ENCODE data around the gene CFAP53.
A peak's percentile ranks its signal among the peaks of the same experiment; 100 is the strongest.
"Not testable (repeated sequence)": the region's sequence is repeated elsewhere in the genome, so short reads cannot be mapped to it uniquely, and the experiment has no call there.

The CFAP53 gene

DNA sequence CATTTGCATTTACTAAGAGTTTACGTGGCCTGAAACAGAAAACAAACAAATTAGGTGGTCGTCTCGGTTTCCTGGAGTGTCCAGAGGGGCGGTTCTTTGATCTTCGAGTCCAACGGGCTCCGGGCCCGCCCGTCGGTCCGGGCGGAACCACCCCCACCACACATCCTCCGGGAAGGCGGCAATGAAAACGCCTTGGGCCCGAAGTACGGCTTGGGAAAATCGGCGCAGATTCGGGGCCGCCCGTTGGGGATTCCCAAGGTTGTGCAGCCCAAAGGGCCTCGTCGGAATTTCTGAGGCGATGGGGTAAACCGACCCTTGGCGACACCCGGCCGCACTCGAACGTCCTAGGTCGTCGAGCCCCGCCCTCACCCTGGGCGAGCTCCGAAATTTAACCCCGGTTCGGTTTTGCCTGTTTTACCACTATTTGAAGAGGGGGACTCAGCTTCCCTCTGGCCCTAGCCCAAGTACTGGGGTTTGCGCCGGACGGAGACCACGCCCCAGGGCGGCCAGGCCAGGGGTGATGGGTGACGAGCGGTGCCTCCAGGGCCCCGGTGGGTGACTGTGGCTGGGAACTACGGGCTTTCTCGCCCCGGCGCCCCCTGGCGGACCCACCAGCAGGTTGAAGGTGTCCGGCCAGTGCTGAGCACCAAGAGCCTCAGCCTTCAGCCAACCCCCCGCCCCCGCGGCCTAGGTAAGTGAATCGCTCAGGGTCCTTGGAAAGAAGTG, 1.9 kb upstream of the CFAP53 start:
- peak; percentile 81 for DNase-seq

DNA sequence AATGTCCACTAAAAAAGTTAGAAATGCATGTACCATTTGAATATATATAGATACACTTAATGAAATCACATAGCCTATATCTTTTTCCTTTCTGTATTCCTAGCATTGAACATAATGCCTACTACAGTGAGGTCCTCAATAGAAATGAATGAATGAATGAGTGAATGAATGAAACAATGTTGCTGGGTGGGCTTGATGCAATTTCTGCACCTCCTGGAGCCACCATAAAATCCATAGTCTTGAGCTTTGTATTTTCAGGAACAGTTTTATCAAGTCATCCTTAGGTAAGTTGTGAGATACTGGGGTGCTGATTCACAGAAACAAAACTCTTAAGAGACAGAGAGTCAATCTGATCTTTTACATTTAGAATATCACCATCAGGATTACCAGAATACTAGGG, 3.3 kb downstream of the CFAP53 start:
- no peak for DNase-seq

DNA sequence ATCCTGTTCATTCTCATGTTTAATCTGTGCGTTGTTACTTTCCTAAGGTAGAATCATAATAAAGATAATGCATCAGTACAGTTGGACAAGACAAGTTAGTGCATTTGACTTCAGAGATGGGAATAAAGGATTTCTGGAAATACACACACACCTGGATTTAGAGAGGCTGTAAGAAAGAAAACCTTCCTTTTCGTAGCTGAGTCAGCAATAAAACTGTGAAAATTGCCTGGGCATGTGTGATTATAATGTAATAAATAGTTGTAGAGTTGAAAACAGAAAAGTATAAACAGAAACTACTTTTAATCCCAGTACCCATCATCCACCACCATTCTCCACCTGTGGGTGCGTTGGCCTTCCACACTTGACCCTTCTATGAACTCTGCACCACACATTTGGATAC, 15.4 kb downstream of the CFAP53 start:
- DNase-seq: no peak

DNA sequence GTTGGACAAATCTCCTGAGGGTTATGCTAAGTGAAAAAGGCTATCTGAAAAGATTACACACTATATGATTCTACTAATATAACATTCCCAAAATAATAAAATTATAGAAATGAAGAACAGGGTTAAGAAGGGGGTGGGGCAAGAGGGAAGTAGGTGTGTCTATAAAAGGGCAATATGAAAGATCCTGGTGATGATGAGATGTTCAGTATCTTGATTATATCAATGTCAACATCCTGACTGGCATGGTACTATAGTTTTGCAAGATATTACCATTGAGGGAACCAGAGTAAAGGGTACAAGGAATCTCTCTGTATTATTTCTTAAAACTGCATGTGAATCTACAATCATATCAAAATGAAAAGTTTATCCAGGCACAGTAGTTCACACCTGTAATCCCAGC, 16.7 kb downstream of the CFAP53 start:
- DNase-seq: no peak

DNA sequence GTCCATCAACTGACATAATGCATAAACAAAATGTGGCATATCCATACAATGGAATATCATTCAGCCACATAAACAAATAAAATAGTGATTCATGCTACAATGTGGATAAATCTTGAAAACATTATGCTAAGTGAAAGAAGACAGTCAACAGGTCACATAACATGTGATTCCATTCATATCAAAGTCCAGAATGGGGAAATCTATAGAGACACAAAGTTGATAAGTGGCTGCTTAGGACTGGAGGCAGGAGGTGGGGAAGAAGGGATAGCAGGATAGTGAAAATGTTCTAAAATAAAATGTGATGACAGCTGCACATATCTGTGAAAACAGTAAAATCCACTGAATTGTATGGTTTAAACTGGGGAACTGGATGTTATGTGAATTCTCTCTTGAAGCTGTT, 18.7 kb downstream of the CFAP53 start:
- DNase-seq: no peak

DNA sequence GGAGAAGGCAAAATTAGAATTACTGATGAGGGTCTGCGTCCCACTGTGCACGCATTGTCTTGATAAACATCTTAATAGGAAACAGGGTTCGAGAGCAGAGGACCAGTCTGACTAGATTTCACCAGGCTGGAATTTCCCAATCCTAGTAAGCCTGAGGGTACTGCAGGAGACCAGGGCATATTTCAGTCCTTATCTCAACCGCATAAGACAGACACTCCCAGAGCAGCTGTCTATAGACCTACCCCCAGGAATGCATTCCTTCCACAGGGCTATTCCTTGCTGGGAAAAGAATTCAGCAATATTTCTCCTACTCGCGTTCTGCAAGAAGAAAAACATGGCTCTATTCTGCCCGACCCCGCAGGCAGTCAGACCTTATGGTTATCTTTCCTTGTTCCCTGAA, 24.5 kb downstream of the CFAP53 start:
- not testable (repeated sequence) for DNase-seq

DNA sequence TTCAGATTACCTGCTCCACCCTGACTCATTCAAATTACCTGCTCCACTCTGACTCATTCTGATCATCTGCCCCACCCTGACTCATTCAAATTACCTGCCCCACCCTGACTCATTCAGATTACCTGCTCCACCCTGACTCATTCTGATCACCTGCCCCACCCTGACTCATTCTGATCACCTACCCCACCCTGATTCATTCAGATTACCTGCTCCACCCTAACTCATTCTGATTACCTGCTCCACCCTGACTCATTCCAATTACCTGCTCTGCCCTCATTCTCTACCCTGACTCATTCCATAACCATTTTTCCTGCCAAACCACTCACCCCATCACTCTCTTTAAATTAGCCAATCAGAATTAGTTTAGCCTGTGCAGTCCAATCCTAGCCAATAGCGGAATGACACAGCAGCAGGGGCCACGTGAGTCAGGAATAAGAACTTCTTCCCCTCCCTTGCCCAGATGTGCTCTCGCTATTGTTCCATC, 26.2 kb downstream of the CFAP53 start:
- no peak for DNase-seq

DNA sequence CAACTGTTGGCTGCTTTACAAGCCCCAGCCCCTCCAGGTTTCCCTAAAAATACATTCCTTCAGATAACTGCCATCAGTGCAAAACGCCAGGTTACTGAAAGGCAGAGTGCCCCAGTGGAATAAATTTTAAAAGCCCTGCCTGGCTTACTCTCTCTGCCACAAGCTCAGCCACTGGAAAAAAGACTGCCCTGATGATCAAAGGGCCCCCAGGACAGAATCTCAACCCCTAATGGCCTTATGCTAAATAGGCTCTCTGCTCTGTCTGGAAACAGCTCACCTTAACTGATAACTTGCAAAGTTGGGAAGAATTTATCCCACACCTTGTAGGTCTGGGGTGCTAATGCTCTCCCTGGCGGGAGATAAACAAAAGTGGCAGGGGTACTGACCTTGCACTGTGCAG, 33.9 kb downstream of the CFAP53 start:
- DNase-seq: no peak

DNA sequence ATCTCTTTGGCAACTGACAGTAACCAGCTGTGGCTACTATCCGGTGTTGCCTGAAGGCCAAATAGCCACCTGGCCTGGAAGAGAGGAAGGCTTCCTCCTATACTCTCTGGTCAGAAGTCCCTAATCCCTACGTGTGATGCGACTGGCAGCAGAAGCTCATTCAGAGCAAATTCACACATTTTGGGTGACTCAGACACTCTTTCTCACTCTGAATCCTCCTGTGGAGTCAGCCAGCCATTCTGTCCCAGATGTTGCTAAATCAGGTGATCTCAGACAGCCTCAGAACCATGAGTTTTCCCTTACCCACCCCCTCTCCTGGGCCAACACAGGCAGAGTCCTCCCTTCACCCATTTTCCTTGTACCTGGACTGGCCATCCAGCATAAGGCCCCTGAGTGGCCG, 34.7 kb downstream of the CFAP53 start:
- DNase-seq: no peak

DNA sequence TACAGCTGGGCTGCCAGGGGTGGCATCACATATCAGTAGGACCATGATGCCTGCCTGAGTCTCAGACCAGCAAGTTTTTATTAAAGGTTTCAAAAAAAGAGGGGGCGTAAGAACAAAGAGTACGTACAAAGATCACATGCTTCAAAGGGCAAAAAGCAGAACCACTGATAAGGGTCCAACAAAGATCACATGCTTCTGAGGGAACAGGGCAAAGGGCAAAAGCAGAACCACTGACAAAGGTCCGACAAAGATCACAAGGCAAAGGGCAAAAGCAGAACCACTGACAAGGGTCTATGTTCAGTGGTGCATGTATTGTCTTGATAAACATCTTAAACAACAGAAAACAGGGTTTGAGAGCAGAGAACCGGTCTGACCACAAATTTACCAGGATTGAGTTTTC, 46.0 kb downstream of the CFAP53 start:
- DNase-seq: not testable (repeated sequence)

DNA sequence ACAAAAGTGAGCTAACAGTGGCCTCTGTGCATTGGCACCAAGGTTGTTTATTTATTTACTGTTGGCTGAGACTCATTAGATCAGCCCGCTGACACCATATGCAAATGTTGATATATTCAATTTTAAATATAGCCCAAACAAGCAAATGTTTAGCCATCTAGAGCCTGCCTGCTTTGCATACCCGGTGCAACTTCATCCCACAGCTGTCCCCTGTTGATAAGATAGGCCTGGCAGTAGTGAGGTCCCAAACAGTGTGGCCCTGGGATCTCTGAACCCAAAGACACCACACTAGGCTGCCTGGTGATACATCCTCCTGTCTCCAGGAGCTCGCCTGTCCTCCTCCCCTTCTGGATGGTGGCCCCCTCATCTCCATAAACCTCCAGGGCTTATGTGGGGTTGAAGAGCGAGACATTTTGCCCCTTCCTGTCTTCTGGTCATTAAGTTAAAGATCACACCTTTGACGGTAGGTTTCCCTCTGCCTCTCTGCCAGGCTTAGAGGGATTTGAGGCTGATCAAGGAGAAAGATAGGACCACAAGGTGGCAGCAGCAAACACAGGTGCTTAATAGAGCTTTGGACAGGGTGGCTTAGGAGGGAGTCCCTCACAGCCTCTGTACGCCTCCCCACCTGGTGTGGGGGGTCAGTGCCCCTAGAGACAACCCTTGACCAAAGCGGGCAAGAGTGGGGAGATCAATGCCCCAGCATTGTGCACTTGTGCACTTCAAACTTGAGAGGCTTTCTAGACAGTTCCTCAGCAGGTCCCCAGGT, 47.7 kb downstream of the CFAP53 start:
- peak; percentile 24 for DNase-seq

DNA sequence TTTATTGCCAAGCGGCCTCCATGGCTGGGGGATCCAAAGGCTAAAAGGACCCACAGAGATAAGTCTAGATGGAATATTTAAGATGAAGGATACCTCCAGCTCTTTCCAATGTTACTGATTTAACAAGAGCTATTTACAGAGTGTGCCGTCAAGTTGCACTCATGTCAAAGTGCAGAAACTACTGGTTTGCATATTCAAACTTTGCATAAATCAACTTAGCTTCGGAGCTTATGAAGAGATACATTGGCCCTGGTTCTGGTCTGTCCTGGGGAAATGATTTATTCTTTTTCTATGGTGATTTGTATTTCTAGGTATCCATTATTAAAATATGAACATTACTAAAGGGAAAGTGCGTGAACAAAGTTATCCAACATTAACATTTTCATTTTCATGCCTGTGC, 57.0 kb downstream of the CFAP53 start:
- no peak for DNase-seq

DNA sequence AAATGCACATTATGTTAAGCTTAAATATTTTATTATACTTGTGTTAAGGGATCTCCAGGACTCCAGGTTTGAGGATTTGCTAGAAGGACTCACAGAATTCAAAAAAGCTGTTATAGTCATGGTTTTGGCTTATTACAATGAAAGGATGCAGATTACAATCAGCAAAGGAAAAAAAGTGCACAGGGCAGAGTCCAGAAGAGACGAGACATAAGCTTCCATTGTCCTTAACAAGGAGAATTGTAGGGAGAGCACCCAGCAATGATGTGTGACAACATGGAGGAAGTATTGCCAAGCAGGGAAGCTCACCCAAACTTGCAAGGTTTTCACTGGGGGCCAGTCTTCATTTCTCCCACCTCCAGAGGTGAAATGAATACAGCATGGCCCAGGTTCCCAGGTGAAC, 58.6 kb downstream of the CFAP53 start:
- DNase-seq: no peak

DNA sequence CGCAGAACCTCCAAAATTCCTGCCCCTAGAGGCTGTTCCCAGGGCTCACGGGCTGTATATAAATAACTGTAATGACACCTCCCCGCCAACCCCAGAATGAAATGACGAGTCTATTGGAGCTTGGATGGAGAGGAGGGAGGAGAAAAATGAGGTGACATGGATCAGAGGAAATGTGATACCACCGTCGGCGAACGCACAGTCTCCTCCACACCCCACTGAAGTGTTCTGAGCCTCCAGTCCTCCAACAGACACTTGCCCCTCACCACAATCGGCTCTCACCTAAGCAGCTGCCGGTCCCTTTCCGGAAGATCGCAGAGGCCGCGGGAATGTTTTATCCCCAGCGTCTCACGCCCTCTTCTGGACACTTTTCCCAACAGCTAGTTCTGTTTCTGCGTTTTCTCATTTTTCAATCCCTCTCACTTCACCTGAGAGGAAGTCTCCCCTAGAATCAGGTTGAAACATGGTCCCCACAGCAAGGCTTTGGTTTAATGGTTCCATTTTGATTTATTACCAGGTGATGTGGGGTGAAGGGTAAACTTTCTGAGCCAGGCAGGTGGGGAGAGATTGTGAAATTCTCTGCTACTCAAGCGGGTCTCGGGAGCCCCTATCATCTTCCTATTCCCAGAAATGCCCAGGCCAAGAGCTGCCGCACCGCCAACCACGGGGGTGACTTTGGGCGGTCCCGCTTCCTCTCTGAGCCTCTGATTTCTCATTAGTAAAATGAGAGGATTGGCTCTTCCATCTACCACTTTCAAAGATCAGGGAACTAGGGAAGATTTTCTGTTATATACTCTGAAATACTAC, 62.3 kb downstream of the CFAP53 start:
- DNase-seq: no peak

DNA sequence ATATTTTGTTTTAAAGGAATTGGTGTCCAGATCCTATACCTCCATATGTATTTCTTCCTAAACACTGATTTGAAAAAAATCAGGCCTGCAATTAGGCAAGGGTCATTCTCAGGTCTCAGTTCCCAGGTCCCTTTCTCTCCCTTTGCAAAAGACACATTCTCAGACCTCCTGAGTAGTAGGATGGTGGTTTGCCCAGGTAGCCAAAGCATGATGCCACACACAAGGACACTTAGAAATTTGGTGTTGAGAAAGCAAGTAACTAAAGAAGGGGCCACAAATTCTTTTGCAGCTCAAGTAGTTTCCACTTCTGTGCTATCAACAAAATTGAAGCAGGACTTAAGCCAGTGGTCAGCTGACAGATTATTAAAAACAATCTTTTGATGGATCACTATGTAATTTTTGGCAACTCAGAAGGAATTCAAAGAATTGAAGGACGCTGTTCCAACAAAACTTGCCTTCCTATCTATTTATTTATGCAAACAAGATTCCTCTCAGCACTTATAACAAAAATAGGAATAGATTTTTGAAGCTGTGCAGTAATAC, 64.7 kb downstream of the CFAP53 start:
- no peak for DNase-seq

DNA sequence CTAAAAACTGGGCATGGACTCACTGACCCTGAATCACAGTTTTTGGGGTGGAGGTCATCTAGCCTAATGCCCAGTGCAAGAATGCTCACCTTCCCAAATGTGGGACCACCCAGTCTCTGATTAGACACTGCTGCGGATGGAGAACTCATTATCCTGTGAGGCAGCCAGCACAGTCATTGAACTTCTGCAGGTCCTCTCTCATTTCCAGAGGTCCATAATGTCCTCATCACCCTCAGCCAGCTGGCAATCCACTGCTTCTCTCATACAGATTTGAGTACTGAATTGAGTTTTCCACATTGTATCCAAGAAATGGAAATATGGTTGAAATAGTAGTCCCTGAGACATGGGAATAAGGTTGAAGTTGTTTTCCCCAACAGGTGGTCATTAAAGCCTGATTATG, 66.4 kb downstream of the CFAP53 start:
- DNase-seq: no peak

DNA sequence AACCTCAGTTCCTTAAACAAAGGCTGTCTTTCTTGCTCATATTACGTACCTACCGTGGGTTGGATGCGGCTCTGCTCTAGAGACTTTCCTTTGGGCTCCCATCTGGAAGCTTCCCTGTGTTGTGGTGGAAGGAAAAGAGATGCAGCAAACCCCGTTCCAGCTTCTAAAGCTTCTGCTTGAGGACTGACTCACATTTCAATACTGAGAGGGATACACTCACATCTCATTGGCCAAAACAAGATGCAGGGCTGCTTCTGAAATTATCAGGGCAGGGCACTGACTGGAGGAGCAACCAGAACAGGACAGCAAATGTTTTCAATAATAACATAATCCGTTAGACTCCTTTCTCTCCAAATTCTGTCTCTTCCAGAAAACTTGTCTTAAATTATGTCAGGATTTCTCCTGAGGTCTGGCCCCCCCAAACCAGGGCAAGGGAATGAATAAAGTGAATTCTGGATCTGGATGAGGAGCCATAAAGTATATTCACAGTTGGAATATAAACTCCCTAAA, 66.9 kb downstream of the CFAP53 start:
- DNase-seq: no peak

DNA sequence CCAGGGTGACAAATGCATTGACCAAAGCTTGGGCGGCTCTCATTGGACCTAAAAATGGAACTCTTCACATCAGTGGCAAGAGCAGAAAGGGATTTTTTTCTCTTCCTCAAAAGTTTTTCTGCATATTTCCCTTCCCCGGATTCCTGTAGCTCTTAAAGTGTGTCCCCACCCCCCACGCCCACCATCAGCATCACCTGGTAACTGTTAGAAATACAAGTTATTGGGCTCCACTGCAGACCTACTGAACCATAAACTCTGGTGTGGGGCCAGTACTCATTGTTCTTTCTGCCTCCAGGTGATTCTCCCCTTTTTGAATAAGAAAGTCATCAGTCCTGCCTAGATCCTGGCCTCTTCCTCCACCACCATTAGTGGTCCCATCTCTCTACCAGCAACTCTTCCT, 70.0 kb downstream of the CFAP53 start:
- no peak for DNase-seq

DNA sequence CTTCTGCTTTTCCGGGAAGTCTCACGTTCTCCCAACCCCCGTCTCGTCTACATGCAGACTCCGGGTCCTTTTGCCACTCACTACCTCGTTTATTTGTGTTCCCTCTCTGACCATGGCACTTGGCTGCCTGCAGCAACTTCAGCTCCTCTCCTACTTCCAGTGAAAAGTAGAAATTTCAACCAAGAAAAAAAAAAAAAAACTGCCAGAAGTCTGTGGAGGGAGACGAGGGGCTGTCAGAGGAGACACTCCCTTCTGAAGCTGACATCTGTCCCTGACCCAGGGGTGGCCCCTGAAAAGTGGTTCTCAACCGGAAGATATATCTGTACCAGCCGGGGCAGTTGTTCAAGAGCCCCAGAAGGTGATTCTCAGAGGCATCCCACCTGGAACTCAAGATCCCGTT, 70.6 kb downstream of the CFAP53 start:
- no peak for DNase-seq

DNA sequence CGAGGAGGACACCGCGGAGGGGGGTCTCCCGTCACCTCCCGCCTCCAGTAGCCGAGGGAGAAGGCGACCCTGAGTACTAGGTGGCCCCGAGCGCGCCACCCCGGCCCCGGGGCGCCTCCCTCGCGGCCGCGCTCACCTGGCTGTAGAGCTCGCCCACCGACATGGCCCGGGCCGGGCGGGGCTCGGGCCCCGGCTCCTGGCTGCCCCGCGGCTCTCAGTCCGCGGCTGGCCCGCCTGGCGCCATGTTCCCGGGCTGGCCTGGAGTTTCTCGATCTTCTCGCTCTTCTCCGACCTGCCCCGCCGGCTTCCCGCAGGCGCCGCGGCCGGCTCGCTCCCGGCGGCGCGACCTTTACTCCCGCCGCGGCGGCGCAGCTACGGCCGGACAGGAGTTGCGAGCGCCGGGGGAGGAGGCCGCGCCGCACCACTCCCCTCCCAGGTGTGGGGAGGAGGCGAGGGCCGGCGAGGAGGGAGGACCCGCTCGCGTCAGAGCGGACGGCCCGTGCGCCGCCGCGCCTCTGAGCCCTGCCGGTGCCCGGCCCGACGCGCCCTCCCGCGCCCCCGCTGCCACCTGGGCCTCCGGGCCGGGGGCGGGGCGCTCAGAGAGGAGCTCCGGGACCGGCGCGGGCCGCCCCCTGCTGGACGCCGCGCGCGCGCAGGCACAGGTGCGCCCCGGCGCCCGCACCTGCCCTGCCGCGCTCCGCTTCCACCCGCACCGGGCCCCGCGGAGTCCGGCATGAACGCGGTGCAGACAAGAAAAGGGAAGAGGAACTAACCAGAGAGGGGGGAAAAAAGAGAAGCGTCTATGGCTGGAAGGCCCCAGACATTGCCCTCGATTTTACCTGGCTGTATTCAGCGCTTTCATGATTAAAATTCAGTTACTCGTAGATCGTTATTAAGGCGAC, 71.4 kb downstream of the CFAP53 start, which contains the start of gene MYO5B:
Gene MYO5B, minus strand, starts transcription at position 517 of the 902 bp plus-strand sequence. Its CDS starts 354 bp downstream, at position 163.
- peak; percentile 54 for DNase-seq

DNA sequence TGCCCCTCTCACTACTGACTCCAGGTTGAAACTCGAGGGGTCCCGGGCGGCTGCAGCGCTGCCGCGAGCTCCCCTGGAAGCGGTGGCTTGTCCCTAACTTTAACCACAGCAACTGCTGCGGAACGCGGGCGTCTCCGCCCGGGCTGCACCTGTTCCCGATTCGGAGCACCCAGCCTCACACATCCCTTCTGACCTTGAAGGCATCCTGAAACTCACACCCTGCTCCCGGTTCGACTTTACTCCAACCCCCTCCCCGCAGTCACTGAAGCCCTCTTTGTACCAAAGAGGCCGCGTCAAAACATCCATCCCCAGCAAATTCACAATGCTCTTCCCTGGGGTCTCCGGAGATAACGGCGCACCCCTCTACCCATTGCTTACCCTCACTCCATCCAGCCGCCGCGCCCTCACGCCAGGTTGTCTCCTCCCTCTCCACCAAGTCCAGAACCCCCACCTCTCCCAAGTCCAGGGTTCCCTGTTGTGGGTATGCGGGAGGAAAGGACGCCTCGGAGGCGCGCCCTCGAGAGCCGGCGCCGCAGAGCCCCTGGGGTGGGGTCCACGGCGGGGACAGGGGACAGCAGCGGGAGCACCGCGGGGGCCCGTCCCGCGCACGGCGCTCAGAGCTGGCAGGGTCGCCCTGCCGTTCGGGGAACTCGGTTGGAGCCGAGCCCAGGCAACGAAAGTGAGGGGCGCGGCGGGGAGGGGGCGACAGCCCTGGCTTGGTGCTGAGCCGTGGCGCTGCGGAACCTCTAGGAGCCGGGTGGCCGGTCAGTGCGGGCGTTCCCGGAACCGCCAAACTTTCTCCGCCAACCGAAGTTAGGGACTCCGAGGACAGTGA, 72.3 kb downstream of the CFAP53 start:
- DNase-seq: no peak
